Activated T-cell treated with anti-CD3 and anti-CD28 coated beads, Interleukin-2, amount 50 U/mL, for 4 hours (primary cell): ENCODE measurements around the gene EIF4E. TPM values are rescaled to one million over a fixed set of nuclear protein-coding genes. Genes with fewer than 3 reads are reported as not detected.
"Not testable (repeated sequence)": the region's sequence is repeated elsewhere in the genome, so short reads cannot be mapped to it uniquely, and the experiment has no call there.

Experiments used
- ATAC-seq, 2 donors: fragments of 200-7000 bp; cut with Tn5 transposase; one replicate each; pipeline ENCODE4 v1.10.0; 2021
- DNase-seq: peaks from one replicate; pipeline ENCODE4 v3.0.0-alpha.2; 2020
- H3K27me3 Mint-ChIP-seq: one replicate; pipeline ENCODE4 v1.8.0; 2021; ENCODE audit warnings: low read depth, mixed read lengths
- H3K36me3 Mint-ChIP-seq: one replicate; pipeline ENCODE4 v1.8.0; 2022; ENCODE audit warnings: mixed read lengths; ENCODE audit not compliant: insufficient read depth
- H3K4me1 Mint-ChIP-seq: one replicate; pipeline ENCODE4 v1.8.0; 2021; ENCODE audit warnings: low read depth, mixed read lengths
- H3K4me3 Mint-ChIP-seq: one replicate; pipeline ENCODE4 v1.8.0; 2021; ENCODE audit warnings: mild to moderate bottlenecking, moderate library complexity, mixed read lengths
- H3K9me3 Mint-ChIP-seq: one replicate; pipeline ENCODE4 v1.8.0; 2021; ENCODE audit warnings: mixed read lengths
- total RNA-seq, 3 donors: library from RNA; stranded (reverse); gene quantifications; one replicate each; pipeline ENCODE4 v1.2.1, GENCODE V29; 2021

Gene EIF4E
- total RNA-seq, 3 donors from 2014 or later = 196 to 204 (median 198) TPM

DNA sequence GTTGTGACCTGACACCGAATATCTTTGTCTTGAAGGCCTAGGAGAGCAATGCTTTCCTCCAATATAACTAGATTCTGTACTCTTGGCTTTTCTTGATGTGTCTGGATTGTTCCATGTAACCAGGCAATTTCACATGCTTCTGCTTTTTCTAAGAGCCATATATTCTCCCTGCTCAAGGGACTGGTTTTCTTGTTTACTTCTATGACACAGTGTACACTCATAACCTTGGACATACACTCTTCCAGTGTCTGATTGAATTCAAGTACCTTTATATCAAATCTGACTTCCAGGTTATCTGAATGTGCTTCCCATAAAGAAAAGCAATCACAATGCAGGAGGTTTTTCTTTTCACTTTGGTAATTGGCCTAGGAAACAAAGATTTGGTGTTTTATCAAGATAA, 17.4 kb upstream of the EIF4E start:
- no peak overlapping the region for H3K4me3 Mint-ChIP-seq
- ATAC-seq (no peak), DNase-seq (no peak)
- no peaks in the 10 kb centered on the region for H3K4me1 Mint-ChIP-seq
- no peaks in the 10 kb centered on the region for H3K36me3 Mint-ChIP-seq
- no peaks in the 10 kb centered on the region for H3K9me3 Mint-ChIP-seq
- no peaks in the 10 kb centered on the region for H3K27me3 Mint-ChIP-seq

DNA sequence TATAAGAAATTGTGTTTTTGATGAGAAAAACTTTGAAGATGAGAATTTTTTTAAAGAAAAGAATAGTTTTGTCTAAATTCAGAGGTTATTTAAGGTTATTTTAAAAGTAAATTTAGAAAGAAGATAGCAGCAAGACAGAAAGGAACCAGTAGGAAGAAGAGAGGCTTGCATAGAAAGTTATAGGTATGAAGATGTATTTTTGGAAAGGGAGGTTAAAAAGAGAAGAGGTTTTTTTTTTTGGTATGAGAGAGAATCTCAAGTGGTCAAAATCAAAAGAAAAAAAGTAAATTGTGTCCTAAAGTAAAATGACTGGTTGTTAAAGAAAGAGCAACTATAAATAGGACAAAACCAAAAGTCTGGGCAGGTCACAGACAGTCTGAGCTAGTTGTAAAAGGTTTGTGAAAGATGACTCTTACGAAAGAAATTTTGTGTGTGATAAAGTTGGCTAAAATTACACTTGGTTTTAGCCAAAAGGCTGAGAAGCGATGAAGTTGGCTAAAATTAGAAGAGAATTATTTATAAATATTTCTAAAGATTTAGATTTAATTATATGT, 16.4 kb upstream of the EIF4E start:
- Mint-ChIP-seq H3K27me3 (no peaks in the 10 kb centered on the region), H3K4me1 (no peaks in the 10 kb centered on the region), H3K9me3 (no peaks in the 10 kb centered on the region), H3K4me3 (no peak overlapping the region), H3K36me3 (no peaks in the 10 kb centered on the region)
- no peak for DNase-seq
- ATAC-seq = no peak

DNA sequence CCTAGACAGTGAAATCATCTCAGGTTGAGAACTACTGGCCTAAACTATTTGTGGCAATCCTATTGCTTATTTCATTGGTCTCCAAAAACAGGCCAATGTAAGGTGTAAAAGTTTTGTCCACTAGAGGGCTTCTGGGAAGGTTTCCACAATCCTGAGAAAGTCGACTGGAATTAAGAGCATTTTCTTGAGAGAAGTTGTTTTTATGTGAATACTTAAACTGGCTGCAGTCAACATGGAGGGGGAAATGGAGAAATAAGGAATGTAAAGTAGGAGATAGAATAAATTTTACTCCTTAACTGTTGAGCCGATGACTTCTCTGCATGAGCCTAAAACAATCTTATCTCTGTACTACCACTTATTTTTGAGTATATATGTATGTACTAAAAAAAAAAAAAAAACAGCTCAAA, 11.0 kb upstream of the EIF4E start:
- no peaks in the 10 kb centered on the region for H3K27me3 Mint-ChIP-seq
- DNase-seq (no peak), ATAC-seq (peak; percentile 35 to 46)
- no peaks in the 10 kb centered on the region for H3K36me3 Mint-ChIP-seq
- no peak overlapping the region for H3K4me3 Mint-ChIP-seq
- no peaks in the 10 kb centered on the region for H3K9me3 Mint-ChIP-seq
- H3K4me1 Mint-ChIP-seq = peaks cover 15% of the 10 kb centered on the region

DNA sequence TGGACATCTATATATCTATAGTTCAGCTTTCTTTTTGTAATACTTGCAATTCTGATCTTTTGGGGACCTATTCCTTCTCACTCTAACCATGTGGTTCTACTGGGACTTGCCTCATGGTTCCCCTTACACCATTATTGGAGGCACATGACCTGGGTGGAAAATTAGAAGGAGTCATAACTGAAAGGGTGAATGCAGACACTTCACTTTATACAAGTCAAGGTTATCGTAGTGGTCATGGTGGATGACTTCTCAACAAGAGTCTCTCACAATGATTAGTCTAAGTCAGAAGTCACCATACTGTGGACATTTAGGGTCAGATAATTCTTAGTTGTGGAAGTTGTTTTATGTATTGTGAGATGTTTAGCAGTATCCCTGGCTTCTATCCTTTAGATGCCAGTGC, 10.5 kb upstream of the EIF4E start:
- H3K4me3 Mint-ChIP-seq = no peak overlapping the region
- no peaks in the 10 kb centered on the region for H3K27me3 Mint-ChIP-seq
- H3K4me1 Mint-ChIP-seq = peaks cover 15% of the 10 kb centered on the region
- ATAC-seq = no peak
- H3K9me3 Mint-ChIP-seq = no peaks in the 10 kb centered on the region
- no peaks in the 10 kb centered on the region for H3K36me3 Mint-ChIP-seq
- no peak for DNase-seq

DNA sequence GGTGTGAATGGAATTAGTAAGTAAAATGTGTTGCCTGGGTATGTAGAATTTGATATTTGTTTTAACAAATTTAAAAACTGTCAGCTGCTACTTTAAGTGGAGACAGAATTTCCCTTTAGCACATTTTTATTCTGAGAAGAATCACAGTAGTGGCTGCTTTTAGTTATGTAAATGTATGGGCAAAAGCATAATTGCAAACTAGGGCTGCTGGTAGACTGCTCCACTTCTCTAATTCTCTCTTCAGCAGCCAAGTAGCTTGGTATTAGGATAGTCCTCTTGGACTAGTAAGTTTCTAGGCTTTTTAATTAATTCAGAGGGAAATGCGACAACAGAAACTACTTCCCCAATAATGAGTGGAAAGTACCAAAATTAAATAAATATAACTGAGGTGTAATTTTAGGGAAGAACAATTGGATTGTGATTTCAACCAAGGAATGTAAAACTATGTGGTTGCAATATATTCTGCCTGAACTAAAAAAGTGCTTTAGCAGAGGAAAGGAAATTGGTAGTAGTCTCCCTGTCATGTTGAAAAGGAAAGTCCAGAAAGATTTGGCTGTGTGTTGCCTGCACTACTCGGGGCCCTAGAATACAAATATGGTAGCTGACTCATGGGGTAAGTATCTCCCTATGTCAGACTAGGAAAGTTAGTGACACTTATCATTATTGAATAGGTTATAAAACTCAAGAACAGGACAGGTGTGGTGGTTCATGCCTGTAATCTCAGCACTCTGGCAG, 9.2 kb upstream of the EIF4E start:
- no peak for ATAC-seq
- no peak overlapping the region for H3K4me3 Mint-ChIP-seq

DNA sequence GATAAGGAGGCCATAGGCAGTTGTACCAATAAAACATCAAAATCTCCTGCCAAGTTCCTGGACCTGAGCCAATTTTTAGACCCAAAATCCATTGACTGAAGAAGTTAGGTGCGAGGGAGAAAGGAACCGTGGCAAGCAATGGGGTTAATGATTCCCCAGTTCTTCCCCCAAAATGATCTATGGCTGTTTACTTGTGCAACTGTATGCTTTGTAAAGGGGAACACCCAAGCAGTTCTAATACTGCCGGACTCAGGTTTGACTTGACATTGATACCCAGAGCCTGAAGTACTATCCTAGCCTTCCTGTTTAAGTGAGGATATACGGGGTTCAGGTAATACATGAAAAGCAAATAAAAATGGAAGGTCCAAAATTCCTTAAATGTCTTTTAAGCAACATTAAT, 6.7 kb upstream of the EIF4E start:
- Mint-ChIP-seq H3K9me3 (no peaks in the 10 kb centered on the region), H3K4me1 (peaks cover 25% of the 10 kb centered on the region), H3K4me3 (no peak overlapping the region), H3K36me3 (no peaks in the 10 kb centered on the region), H3K27me3 (no peaks in the 10 kb centered on the region)
- DNase-seq (no peak), ATAC-seq (no peak)

More for the DNA sequence above, 9.2 kb upstream of the EIF4E start:
- H3K36me3 Mint-ChIP-seq = no peaks in the 10 kb centered on the region
- DNase-seq = no peak
- peaks cover 15% of the 10 kb centered on the region for H3K4me1 Mint-ChIP-seq
- H3K27me3 Mint-ChIP-seq = no peaks in the 10 kb centered on the region
- no peaks in the 10 kb centered on the region for H3K9me3 Mint-ChIP-seq

DNA sequence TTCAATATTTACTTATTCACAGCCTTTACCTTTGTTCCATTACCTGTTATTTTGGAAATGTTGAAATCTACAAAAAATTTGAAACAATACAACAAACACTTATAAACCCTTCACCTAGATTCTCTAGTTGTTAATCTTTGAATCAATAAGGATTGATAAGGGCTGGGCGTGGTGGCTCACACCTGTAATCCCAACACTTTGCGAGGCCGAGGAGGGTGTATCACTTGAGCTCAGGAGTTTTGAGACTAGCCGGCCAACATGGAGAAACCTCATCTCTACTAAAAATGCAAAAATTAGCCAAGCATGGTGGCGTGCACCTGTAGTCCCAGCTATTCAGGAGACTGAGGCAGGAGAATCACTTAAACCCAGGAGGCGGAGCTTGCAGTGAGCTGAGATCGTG, 5.9 kb upstream of the EIF4E start:
- ATAC-seq, H3K9me3 Mint-ChIP-seq, H3K4me3 Mint-ChIP-seq, DNase-seq, H3K36me3 Mint-ChIP-seq, H3K27me3 Mint-ChIP-seq: not testable (repeated sequence)
- peaks cover 31% of the 10 kb centered on the region for H3K4me1 Mint-ChIP-seq

DNA sequence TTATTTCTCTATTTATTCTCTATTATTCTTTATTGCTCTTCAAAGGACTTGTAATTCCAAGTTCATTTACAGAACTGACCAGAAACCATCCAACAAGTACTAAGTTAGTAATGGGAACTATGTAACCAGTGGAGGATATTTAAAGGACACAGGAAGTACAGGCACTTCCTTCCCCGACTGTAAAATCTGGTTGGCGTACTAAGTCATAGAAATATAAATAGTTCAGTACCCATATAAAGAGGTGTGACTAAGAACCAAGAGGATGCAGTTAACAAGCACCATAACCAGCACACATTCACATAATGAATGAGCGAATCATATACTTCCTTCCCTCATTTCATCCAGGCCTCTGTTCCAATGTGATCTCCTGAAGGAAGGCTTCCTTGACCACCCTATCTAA, 3.6 kb upstream of the EIF4E start:
- Mint-ChIP-seq H3K9me3 (no peaks in the 10 kb centered on the region), H3K36me3 (peaks cover 2% of the 10 kb centered on the region), H3K4me1 (peaks cover 30% of the 10 kb centered on the region), H3K27me3 (no peaks in the 10 kb centered on the region), H3K4me3 (no peak overlapping the region)
- no peak for DNase-seq
- ATAC-seq = no peak

DNA sequence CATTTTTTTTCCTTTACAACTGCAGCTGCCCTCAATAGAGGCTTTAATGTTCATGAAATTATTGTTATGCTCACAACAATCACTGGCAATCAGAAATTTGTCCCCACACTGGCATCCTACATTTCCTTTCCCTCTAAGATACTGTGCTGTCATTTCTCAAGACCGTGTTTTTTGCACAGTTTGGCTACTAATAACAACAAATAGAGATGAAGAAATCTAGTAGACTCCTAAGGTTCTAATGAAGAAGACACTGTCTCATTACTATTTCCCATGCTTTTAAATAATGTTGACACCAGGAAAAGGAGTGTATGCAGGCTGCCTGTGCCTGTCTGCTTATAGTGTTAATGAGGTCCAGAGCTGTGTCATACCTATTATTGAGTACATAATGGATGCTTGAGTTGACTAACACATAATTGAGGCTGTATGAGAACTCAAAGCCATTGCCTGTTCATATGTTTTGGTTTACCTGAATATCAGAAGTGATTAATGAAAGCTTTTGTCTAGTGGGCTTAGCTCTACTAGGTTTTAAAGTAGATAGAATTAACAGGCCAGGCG, 1.5 kb upstream of the EIF4E start:
- no peaks in the 10 kb centered on the region for H3K9me3 Mint-ChIP-seq
- peak overlapping the region; percentile 100 for H3K4me3 Mint-ChIP-seq
- ATAC-seq = no peak
- H3K36me3 Mint-ChIP-seq = peaks cover 9% of the 10 kb centered on the region
- no peaks in the 10 kb centered on the region for H3K27me3 Mint-ChIP-seq
- peaks cover 35% of the 10 kb centered on the region for H3K4me1 Mint-ChIP-seq
- no peak for DNase-seq

DNA sequence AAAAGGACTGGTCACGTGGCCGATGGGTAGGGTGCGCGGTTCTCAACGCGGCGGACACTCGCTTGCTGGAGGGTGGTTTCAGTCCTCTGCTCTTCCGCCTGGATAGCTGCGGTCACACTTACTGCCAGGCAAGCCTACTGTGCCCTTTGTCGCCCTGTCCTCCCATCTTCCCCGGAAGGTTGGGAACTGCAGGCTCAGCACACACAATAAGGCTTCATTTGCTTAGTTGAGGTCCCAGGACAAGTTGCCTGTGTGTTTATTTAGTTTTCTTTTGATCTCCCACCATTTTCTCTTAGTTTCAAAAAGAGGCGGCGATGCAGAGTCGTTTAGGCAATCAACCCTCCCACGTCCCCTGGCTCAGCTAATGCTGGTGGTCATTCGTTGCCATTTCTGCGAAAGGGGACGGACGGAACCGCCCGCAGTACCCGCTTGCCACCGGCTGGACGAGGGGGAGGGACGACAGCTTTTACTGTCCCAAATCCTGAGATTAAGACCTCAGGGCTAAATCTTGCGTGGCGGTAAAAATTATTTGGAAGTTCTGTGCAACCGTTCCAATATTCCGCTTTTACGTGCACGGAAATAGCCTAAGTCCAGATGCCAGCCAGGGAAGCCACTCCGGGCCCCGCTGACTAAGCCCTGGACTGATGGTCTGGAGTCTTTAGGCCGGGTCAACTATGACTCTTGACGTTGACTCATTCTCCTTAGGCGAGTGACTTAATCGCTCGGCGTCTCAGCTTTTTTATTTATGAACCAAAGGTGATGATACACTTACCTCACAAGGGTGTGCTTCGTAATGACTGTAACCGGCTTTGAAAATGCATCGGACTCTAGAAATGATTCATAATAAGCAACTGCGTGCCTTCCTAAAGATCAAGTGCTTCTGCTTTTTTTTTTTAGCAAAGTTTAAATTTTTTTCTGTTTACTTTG, 671 bp upstream of the EIF4E start:
- Mint-ChIP-seq H3K36me3 (peaks cover 11% of the 10 kb centered on the region), H3K9me3 (no peaks in the 10 kb centered on the region), H3K27me3 (no peaks in the 10 kb centered on the region), H3K4me1 (peaks cover 37% of the 10 kb centered on the region), H3K4me3 (peak overlapping the region; percentile 100)
- DNase-seq = peak; percentile 35
- peak; percentile 48 to 52 for ATAC-seq

DNA sequence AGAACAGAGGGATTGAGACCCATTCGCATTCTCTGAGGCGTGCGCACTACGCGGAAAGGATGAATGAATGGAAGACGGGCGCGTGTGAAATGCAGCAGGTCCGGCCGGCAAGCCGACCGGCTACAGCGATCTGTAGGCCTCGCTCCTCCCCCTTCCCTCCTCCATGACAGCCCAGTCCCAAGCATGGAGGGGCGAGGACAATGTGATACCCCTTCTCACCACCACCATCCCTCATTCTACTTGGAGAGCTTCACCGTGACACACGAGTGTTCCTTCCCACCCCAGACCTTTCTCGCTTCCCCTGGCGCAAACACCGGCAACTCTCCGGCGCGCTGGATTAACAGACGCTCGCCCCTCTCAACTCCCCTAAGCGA, 815 bp downstream of the EIF4E start:
- no peaks in the 10 kb centered on the region for H3K9me3 Mint-ChIP-seq
- DNase-seq = peak; percentile 51
- no peaks in the 10 kb centered on the region for H3K27me3 Mint-ChIP-seq
- ATAC-seq = peak; percentile 56 to 61
- H3K4me1 Mint-ChIP-seq = peaks cover 42% of the 10 kb centered on the region
- peak overlapping the region; percentile 100 for H3K4me3 Mint-ChIP-seq
- peaks cover 11% of the 10 kb centered on the region for H3K36me3 Mint-ChIP-seq

DNA sequence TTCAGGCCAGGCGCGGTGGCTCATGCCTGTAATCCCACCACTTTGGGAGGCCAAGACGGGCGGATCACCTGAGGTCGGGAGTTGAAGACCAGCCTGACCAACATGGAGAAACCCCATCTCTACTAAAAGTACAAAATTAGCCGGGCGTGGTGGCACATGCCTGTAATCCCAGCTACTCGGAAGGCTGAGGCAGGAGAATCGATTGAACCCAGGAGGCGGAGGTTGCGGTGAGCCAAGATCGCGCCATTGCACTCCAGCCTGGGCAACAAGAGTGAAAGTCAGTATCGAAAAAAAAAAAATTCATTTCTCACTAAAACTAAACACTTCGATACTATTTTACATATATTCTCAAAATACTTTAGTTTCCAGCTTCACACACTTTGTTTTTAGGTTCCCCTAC, 2.7 kb downstream of the EIF4E start:
- H3K4me3 Mint-ChIP-seq, H3K27me3 Mint-ChIP-seq, H3K9me3 Mint-ChIP-seq, DNase-seq, ATAC-seq: not testable (repeated sequence)
- H3K4me1 Mint-ChIP-seq = peaks cover 37% of the 10 kb centered on the region
- peaks cover 13% of the 10 kb centered on the region for H3K36me3 Mint-ChIP-seq

DNA sequence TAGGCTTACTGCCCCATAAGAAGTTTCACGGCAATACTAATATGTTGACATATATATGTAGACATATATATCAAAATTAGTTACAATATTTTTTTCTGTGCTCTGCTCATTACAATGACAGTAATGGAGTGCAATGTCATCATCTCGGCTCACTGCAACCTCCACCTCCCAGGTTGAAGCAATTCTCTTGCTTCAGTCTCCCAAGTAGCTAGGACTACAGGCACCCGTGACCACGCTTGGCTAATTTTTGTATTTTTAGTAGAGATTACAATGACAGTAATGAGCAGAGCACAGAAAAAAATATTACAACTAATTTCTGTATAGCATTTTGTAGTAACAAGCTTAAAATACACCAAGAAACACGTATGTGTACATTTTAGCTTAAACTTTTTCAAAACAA, 7.6 kb downstream of the EIF4E start:
- H3K27me3 Mint-ChIP-seq = no peaks in the 10 kb centered on the region
- no peak for DNase-seq
- H3K4me3 Mint-ChIP-seq = no peak overlapping the region
- H3K4me1 Mint-ChIP-seq = peaks cover 38% of the 10 kb centered on the region
- no peak for ATAC-seq
- peaks cover 16% of the 10 kb centered on the region for H3K36me3 Mint-ChIP-seq
- no peaks in the 10 kb centered on the region for H3K9me3 Mint-ChIP-seq

DNA sequence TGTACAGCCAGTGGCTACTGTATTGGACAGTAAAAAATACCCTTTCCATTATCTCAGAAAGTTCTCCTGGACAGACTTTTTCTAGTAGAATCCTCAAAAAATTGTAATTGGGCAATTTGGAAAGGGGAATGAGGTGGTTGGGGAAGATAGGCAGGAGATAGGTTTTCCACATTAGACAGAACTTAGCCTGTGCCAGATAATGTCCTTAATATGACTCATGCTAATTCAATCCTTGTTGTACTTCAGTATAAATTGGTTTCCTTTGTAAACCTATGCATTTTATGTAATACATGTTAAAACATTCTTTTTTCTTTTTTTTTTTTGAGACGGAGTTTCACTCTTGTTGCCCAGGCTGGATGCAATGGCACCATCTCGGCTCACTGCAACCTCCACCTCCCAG, 8.9 kb downstream of the EIF4E start:
- Mint-ChIP-seq H3K4me1 (peaks cover 34% of the 10 kb centered on the region), H3K4me3 (no peak overlapping the region)
- ATAC-seq = no peak

More for the DNA sequence above, 8.9 kb downstream of the EIF4E start:
- DNase-seq = no peak
- Mint-ChIP-seq H3K36me3 (peaks cover 15% of the 10 kb centered on the region), H3K9me3 (no peaks in the 10 kb centered on the region), H3K27me3 (no peaks in the 10 kb centered on the region)
